D341Med (cell line): ENCODE measurements around the gene PLEKHA5.
A peak's percentile ranks its signal among the peaks of the same experiment; 100 is the strongest.

Source experiments
- DNase-seq: peaks from one replicate; pipeline ENCODE4 v3.0.0; 2012; ENCODE audit warnings: low spot score

PLEKHA5 gene

GRCh38 chr12:19128485-19128884, 1.0 kb upstream of the PLEKHA5 start:
- DNase-seq = no peak

GRCh38 chr12:19129122-19129485, 429 bp upstream of the PLEKHA5 start:
- DNase-seq = no peak

GRCh38 chr12:19130224-19131024, 891 bp downstream of the PLEKHA5 start:
- peak; percentile 66 for DNase-seq

- DNase-seq = peak; percentile 32
Observed at GRCh38 chr12:19131025-19131444, 1.5 kb downstream of the PLEKHA5 start.

GRCh38 chr12:19138551-19138950, 9.0 kb downstream of the PLEKHA5 start:
- no peak for DNase-seq

GRCh38 chr12:19138956-19139355, 9.4 kb downstream of the PLEKHA5 start:
- no peak for DNase-seq

- no peak for DNase-seq
Observed at GRCh38 chr12:19139615-19140194, 10.2 kb downstream of the PLEKHA5 start.

GRCh38 chr12:19140381-19141236, 11.1 kb downstream of the PLEKHA5 start:
- DNase-seq = no peak

- DNase-seq = no peak
Observed at GRCh38 chr12:19142499-19142898, 13.0 kb downstream of the PLEKHA5 start.

GRCh38 chr12:19144287-19144686, 14.8 kb downstream of the PLEKHA5 start:
- no peak for DNase-seq

- no peak for DNase-seq
Observed at GRCh38 chr12:19144985-19145384, 15.5 kb downstream of the PLEKHA5 start.

- DNase-seq = no peak
Observed at GRCh38 chr12:19148860-19149259, 19.3 kb downstream of the PLEKHA5 start.

- DNase-seq = no peak
Observed at GRCh38 chr12:19150273-19150900, 20.9 kb downstream of the PLEKHA5 start.

- DNase-seq = no peak
Observed at GRCh38 chr12:19151298-19151697, 21.8 kb downstream of the PLEKHA5 start.

- DNase-seq = no peak
Observed at GRCh38 chr12:19153396-19153795, 23.9 kb downstream of the PLEKHA5 start.

- no peak for DNase-seq
Observed at GRCh38 chr12:19154686-19155085, 25.2 kb downstream of the PLEKHA5 start.

- no peak for DNase-seq
Observed at GRCh38 chr12:19155981-19156734, 26.6 kb downstream of the PLEKHA5 start.

GRCh38 chr12:19158923-19159322, 29.4 kb downstream of the PLEKHA5 start:
- no peak for DNase-seq

- no peak for DNase-seq
Observed at GRCh38 chr12:19161216-19161615, 31.7 kb downstream of the PLEKHA5 start.

- no peak for DNase-seq
Observed at GRCh38 chr12:19165451-19165850, 35.9 kb downstream of the PLEKHA5 start.

GRCh38 chr12:19166387-19166786, 36.9 kb downstream of the PLEKHA5 start:
- no peak for DNase-seq

- DNase-seq = no peak
Observed at GRCh38 chr12:19166956-19167355, 37.4 kb downstream of the PLEKHA5 start.
